Naive thymus-derived CD4-positive, alpha-beta T cell (primary cell): Measurements from ENCODE around the gene LGALS16. TPM values are rescaled to one million over a fixed set of nuclear protein-coding genes. Genes with fewer than 3 reads are reported as not detected.
A peak's percentile ranks its signal among the peaks of the same experiment; 100 is the strongest.
"Not testable (repeated sequence)": the region's sequence is repeated elsewhere in the genome, so short reads cannot be mapped to it uniquely, and the experiment has no call there.

Experiments used
- ATAC-seq: fragments of 150-1000 bp; cut with Tn5 transposase; 2 replicates; pipeline ENCODE4 v1.10.0; 2021; ENCODE audit warnings: mild to moderate bottlenecking, moderate library complexity
- CTCF ChIA-PET: fragments of 350-600 bp; sonication (Branson Sonifier 250); formaldehyde crosslinking; loops from one replicate; lab custom pipeline; 2021; ENCODE audit warnings: antibody characterized with exemption; lab: Charles Lee
- POLR2A ChIA-PET: fragments of 350-600 bp; sonication (Branson Sonifier 250); formaldehyde crosslinking; loops from one replicate; lab custom pipeline; 2021; ENCODE audit warnings: antibody characterized with exemption, inconsistent platforms; lab: Charles Lee
- DNase-seq, 9 donors: peaks; one replicate each; pipeline versions ENCODE4 v3.0.0 to v3.0.0-alpha.2; 2020 to 2022; ENCODE audit warnings: mixed read lengths in 1 of 9
- H3K27ac ChIP-seq: one replicate; pipeline ENCODE4 v1.7.0; 2013; ENCODE audit warnings: mild to moderate bottlenecking, low read depth, low read length, moderate library complexity
- H3K27me3 ChIP-seq, 2 donors: one replicate each; pipeline ENCODE4 v1.7.0; 2013; ENCODE audit warnings: low read length in 2 of 2, mild to moderate bottlenecking in 2 of 2, moderate library complexity in 2 of 2; ENCODE audit not compliant: control insufficient read depth in 2 of 2, insufficient read depth in 2 of 2
- H3K36me3 ChIP-seq, 3 experiments: 1 replicate in 2 of 3; 2 replicates in 1 of 3; pipeline ENCODE4 v1.7.0; 2013; ENCODE audit warnings: low read length in 3 of 3, mild to moderate bottlenecking in 3 of 3, moderate library complexity in 1 of 3; ENCODE audit not compliant: insufficient read depth in 3 of 3, control insufficient read depth in 2 of 3
- H3K4me1 ChIP-seq, 2 donors: one replicate each; pipeline ENCODE4 v1.7.0; 2013; ENCODE audit warnings: low read length in 2 of 2, mild to moderate bottlenecking in 2 of 2, moderate library complexity in 1 of 2; ENCODE audit not compliant: control insufficient read depth in 2 of 2, insufficient read depth in 2 of 2
- H3K4me3 ChIP-seq: 2 replicates; pipeline ENCODE4 v1.7.0; 2013; ENCODE audit warnings: mild to moderate bottlenecking, low read length
- H3K9me3 ChIP-seq, 3 experiments: 1 replicate in 2 of 3; 2 replicates in 1 of 3; pipeline ENCODE4 v1.7.0; 2013; ENCODE audit warnings: low read length in 3 of 3; ENCODE audit not compliant: control insufficient read depth in 2 of 3
- H3K27ac Mint-ChIP-seq, 9 donors: one replicate each; pipeline ENCODE4 v1.8.0; 2020 to 2022; ENCODE audit warnings: mixed read lengths in 9 of 9, mild to moderate bottlenecking in 8 of 9, moderate library complexity in 5 of 9, inconsistent platforms in 2 of 9
- H3K27me3 Mint-ChIP-seq, 5 donors: one replicate each; pipeline ENCODE4 v1.8.0; 2021 to 2022; ENCODE audit warnings: mixed read lengths in 5 of 5, mild to moderate bottlenecking in 1 of 5
- H3K36me3 Mint-ChIP-seq, 5 donors: one replicate each; pipeline ENCODE4 v1.8.0; 2020 to 2022; ENCODE audit warnings: mixed read lengths in 5 of 5, mild to moderate bottlenecking in 3 of 5, inconsistent platforms in 1 of 5
- H3K4me1 Mint-ChIP-seq, 7 donors: one replicate each; pipeline ENCODE4 v1.8.0; 2020 to 2022; ENCODE audit warnings: mixed read lengths in 7 of 7, mild to moderate bottlenecking in 3 of 7, inconsistent platforms in 1 of 7
- H3K4me3 Mint-ChIP-seq, 10 donors: one replicate each; pipeline ENCODE4 v1.8.0; 2020 to 2022; ENCODE audit warnings: mild to moderate bottlenecking in 10 of 10, mixed read lengths in 10 of 10, moderate library complexity in 6 of 10, inconsistent platforms in 2 of 10
- H3K9me3 Mint-ChIP-seq, 11 donors: one replicate each; pipeline ENCODE4 v1.8.0; 2020 to 2022; ENCODE audit warnings: mixed read lengths in 11 of 11, mild to moderate bottlenecking in 4 of 11, inconsistent platforms in 1 of 11, moderate library complexity in 1 of 11
- intact Hi-C, 2 donors: fragments of 100-400 bp; cut with micrococcal nuclease; formaldehyde crosslinking; loops; one replicate each; pipeline ENCODE4 v1.15.1; 2023
- polyA plus RNA-seq, 2 donors: library from polyadenylated mRNA; unstranded; fragments of 300-500 nt; fragmentation: Illumina TruSeq; gene quantifications; one replicate each; pipeline ENCODE4 v1.2.3, GENCODE V29; 2021
- total RNA-seq, 6 experiments: library from RNA in 5 of 6; stranded (reverse) in 5 of 6; gene quantifications; 1 replicate in 5 of 6; 2 replicates in 1 of 6; pipeline ENCODE4 v1.2.3 and lab custom pipeline; 2021 to 2026

Gene LGALS16
- total and polyA plus RNA-seq, 7 experiments from 2014 or later = not detected

GRCh38 chr19:39659791-39660190 is 4.1 kb downstream of the LGALS16 start:
- Histone ChIP-seq H3K4me1 (peaks cover 0 to 5% of the 10 kb centered on the region in 2 donors), H3K9me3 (no peaks in the 10 kb centered on the region), H3K27ac (no peak overlapping the region), H3K4me3 (no peak overlapping the region), H3K36me3 (no peaks in the 10 kb centered on the region), H3K27me3 (no peaks in the 10 kb centered on the region)
- ATAC-seq (no peak), DNase-seq (no peak)
- Mint-ChIP-seq H3K36me3 (no peaks in the 10 kb centered on the region), H3K9me3 (peaks cover 0 to under 1% (median 0%) of the 10 kb centered on the region in 11 donors), H3K27me3 (peaks cover 4 to 19% (median 7%) of the 10 kb centered on the region in 5 donors), H3K4me1 (peaks cover 0 to 9% (median 8%) of the 10 kb centered on the region in 7 donors), H3K27ac (no peak overlapping the region), H3K4me3 (no peak overlapping the region)
- POLR2A ChIA-PET = no interaction called here
- intact Hi-C loops = no loop called here
- CTCF ChIA-PET = no interaction called here

GRCh38 chr19:39660661-39661060 is 4.9 kb downstream of the LGALS16 start:
- Mint-ChIP-seq H3K4me3 (no peak overlapping the region), H3K4me1 (peaks cover 0 to 9% (median 8%) of the 10 kb centered on the region in 7 donors), H3K27me3 (peaks cover 4 to 16% (median 7%) of the 10 kb centered on the region in 5 donors), H3K27ac (no peak overlapping the region), H3K9me3 (peaks cover 0 to 6% (median 2%) of the 10 kb centered on the region in 11 donors), H3K36me3 (peaks cover 0 to 1% (median 0%) of the 10 kb centered on the region in 5 donors)
- ATAC-seq (no peak), DNase-seq (no peak)
- Histone ChIP-seq H3K9me3 (no peaks in the 10 kb centered on the region), H3K27ac (no peak overlapping the region), H3K4me1 (peaks cover 0 to 5% of the 10 kb centered on the region in 2 donors), H3K4me3 (no peak overlapping the region), H3K27me3 (no peaks in the 10 kb centered on the region), H3K36me3 (no peaks in the 10 kb centered on the region)
- CTCF ChIA-PET = no interaction called here
- intact Hi-C loops = no loop called here
- POLR2A ChIA-PET = no interaction called here

DNA sequence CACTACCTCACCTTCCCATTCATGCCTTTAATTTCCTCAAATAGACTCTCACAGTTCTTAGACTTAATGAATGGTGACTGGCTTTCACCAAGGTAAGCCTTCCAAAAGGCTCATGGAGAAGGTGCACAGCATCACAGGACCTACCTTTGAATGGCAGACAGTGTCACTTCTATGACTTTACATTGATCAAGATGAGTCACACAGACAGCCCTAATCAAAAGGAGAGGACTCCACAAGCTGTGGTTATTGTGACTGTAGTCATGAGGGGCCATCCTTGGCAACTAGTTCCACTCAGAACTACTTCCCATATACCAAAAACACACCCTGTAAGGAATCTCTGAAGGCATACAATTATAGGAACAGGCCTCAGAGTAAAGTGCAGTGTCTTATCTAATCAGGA is 5.9 kb downstream of the LGALS16 start:
- Histone ChIP-seq H3K9me3 (no peaks in the 10 kb centered on the region), H3K27ac (no peak overlapping the region), H3K4me1 (peaks cover 0 to 5% of the 10 kb centered on the region in 2 donors), H3K27me3 (no peaks in the 10 kb centered on the region), H3K4me3 (no peak overlapping the region), H3K36me3 (no peaks in the 10 kb centered on the region)
- Mint-ChIP-seq H3K4me3 (no peak overlapping the region), H3K36me3 (peaks cover 0 to 6% (median 0%) of the 10 kb centered on the region in 5 donors), H3K27me3 (peaks cover 2 to 12% (median 4%) of the 10 kb centered on the region in 5 donors), H3K4me1 (peaks cover 0 to 9% (median 8%) of the 10 kb centered on the region in 7 donors), H3K27ac (peak overlapping the region in 2 of 9 donors; percentile 23 to 28), H3K9me3 (peaks cover 0 to 10% (median 3%) of the 10 kb centered on the region in 11 donors)
- ChIA-PET POLR2A (no interaction called here), CTCF (interaction anchor here (1.3 kb wide), 1 partner anchor 110 kb away, joined by 4 read pairs; no protein-coding TSS in a partner anchor)
- no peak for DNase-seq
- intact Hi-C loops = no loop called here
- no peak for ATAC-seq

GRCh38 chr19:39669860-39670259 is 14.1 kb downstream of the LGALS16 start:
- Mint-ChIP-seq H3K4me1 (peaks cover 8 to 27% (median 25%) of the 10 kb centered on the region in 7 donors), H3K27me3 (peaks cover 0 to 10% (median 8%) of the 10 kb centered on the region in 5 donors)
- H3K4me3 ChIP-seq, H3K9me3 Mint-ChIP-seq, H3K27ac Mint-ChIP-seq, ATAC-seq, intact Hi-C loops, H3K4me3 Mint-ChIP-seq, H3K9me3 ChIP-seq, H3K36me3 ChIP-seq, DNase-seq, H3K27ac ChIP-seq, H3K27me3 ChIP-seq, H3K36me3 Mint-ChIP-seq: not testable (repeated sequence)
- CTCF ChIA-PET = interaction anchor here (1.2 to 4.6 kb wide), 2 partner anchors 119 to 230 kb away, joined by 9 to 38 read pairs; no protein-coding TSS in a partner anchor
- H3K4me1 ChIP-seq = peaks cover 4 to 22% of the 10 kb centered on the region in 2 donors
- POLR2A ChIA-PET = interaction anchor here (0.8 to 1.0 kb wide), 2 partner anchors 113 to 119 kb away, joined by 3 read pairs; no protein-coding TSS in a partner anchor

DNA sequence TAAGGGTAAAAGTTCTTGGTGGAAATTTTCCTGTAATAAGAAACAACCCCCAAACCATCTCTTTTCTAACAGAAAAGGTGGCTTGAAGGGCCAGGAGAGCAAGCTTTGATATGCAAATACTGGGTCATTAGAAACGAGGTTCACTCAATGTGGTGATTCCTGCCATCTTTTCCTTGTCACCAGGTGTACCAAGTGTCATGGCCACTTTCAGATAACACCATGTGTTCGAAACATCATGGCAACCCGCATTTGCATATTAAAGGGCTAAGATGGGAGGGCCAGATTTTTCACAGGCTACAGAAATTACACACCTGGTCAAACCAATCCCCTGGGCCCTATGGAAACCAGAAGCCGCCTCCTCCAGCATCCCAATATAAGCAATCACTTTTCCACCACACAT is 15.3 kb downstream of the LGALS16 start:
- Histone ChIP-seq H3K4me1 (peaks cover 4 to 22% of the 10 kb centered on the region in 2 donors), H3K27ac (no peak overlapping the region), H3K4me3 (no peak overlapping the region), H3K9me3 (no peaks in the 10 kb centered on the region), H3K36me3 (no peaks in the 10 kb centered on the region), H3K27me3 (no peaks in the 10 kb centered on the region)
- ATAC-seq (no peak), DNase-seq (no peak)
- POLR2A ChIA-PET = interaction anchor here (0.6 to 1.2 kb wide), 3 partner anchors 113 to 230 kb away, joined by 3 to 4 read pairs (median 3); no protein-coding TSS in a partner anchor
- Mint-ChIP-seq H3K4me3 (no peak overlapping the region), H3K36me3 (peaks cover 0 to 6% (median 0%) of the 10 kb centered on the region in 5 donors), H3K27me3 (peaks cover 0 to 10% (median 5%) of the 10 kb centered on the region in 5 donors), H3K4me1 (peaks cover 8 to 37% (median 31%) of the 10 kb centered on the region in 7 donors), H3K9me3 (peaks cover 0 to 4% (median 0%) of the 10 kb centered on the region in 11 donors), H3K27ac (no peak overlapping the region)
- CTCF ChIA-PET = interaction anchor here (1.2 to 4.6 kb wide), 7 partner anchors 21 to 231 kb away, joined by 3 to 38 read pairs (median 11); partner anchors contain the start of genes DLL3 and SUPT5H
- intact Hi-C loops = no loop called here

- Histone ChIP-seq H3K9me3 (no peaks in the 10 kb centered on the region), H3K27ac (no peak overlapping the region), H3K36me3 (no peaks in the 10 kb centered on the region), H3K4me1 (peaks cover 4 to 25% of the 10 kb centered on the region in 2 donors), H3K27me3 (no peaks in the 10 kb centered on the region), H3K4me3 (no peak overlapping the region)
- POLR2A ChIA-PET = interaction anchor here (0.7 to 1.3 kb wide), 3 partner anchors 114 to 234 kb away, joined by 3 to 4 read pairs (median 4); no protein-coding TSS in a partner anchor
- peaks cover 0 to under 1% (median 0%) of the 10 kb centered on the region in 5 donors for H3K36me3 Mint-ChIP-seq
- intact Hi-C loops = loop anchor here (1.0 to 2.0 kb wide), 7 partner anchors 113 to 550 kb away; partner anchors contain the start of gene DLL3 (in 1 of the 2)
- H3K27ac Mint-ChIP-seq = peak overlapping the region in 8 of 9 donors; percentile 24 to 81 (median 60)
- H3K27me3 Mint-ChIP-seq = peaks cover 0 to 10% (median 5%) of the 10 kb centered on the region in 5 donors
- ATAC-seq (peak; percentile 79), DNase-seq (peak in 8 of 9 donors; percentile 32 to 73 (median 66))
- CTCF ChIA-PET = interaction anchor here (0.7 to 4.7 kb wide), 19 partner anchors 22 to 281 kb away, joined by 3 to 45 read pairs (median 6); partner anchors contain the start of genes DLL3, EID2B, MED29 and PAF1
- peaks cover 8 to 41% (median 35%) of the 10 kb centered on the region in 7 donors for H3K4me1 Mint-ChIP-seq
- peaks cover 0 to 2% (median 0%) of the 10 kb centered on the region in 11 donors for H3K9me3 Mint-ChIP-seq
- H3K4me3 Mint-ChIP-seq = peak overlapping the region in 7 of 10 donors; percentile 29 to 64 (median 36)
Measured at GRCh38 chr19:39671739-39672363, 16.1 kb downstream of the LGALS16 start.
